Astrocyte (in vitro differentiated cells and primary cell): Measurements from ENCODE around the gene PHC2.

ENCODE experiments used
- CTCF ChIP-seq: IDR thresholded peaks from 2 replicates; pipeline ENCODE4 v1.5.1; 2011; ENCODE audit warnings: low read depth, mild to moderate bottlenecking, inconsistent platforms, low read length, moderate library complexity; ENCODE audit not compliant: insufficient read depth
- EZH2 ChIP-seq: IDR thresholded peaks from 2 replicates; pipeline ENCODE4 v1.6.1; 2012; ENCODE audit warnings: mild to moderate bottlenecking, low read length, inconsistent platforms; ENCODE audit not compliant: insufficient read depth

GRCh38 chr1:33370301-33370700 lies 60.6 kb downstream of the PHC2 start:
- no peak for TF ChIP-seq CTCF
- TF ChIP-seq EZH2, result no peak
